H1 (cell line): ENCODE data around the gene PLS3. TPM values are rescaled to one million over a fixed set of nuclear protein-coding genes. Genes with fewer than 3 reads are reported as not detected.

Experiments
- CTCF ChIA-PET: fragments of 300-600 bp; sonication (Branson Sonifier 250); formaldehyde crosslinking; loops from one replicate; lab custom pipeline; 2021; ENCODE audit not compliant: partially characterized antibody; lab: Charles Lee
- POLR2A ChIA-PET: fragments of 300-600 bp; sonication (Branson Sonifier 250); formaldehyde crosslinking; loops from one replicate; lab custom pipeline; 2021; ENCODE audit warnings: inconsistent platforms; ENCODE audit not compliant: partially characterized antibody; lab: Charles Lee
- DNase-seq, 2 experiments: peaks; one replicate each; pipeline versions ENCODE4 v3.0.0 to v3.0.0-alpha.2; 2010 to 2022; ENCODE audit warnings: low spot score in 2 of 2, low read depth in 1 of 2, mixed read lengths in 1 of 2
- FAIRE-seq: peaks from 2 replicates; lab custom pipeline; 2011; peaks lifted over from hg19 to GRCh38; lab: Jason Lieb, UNC
- H2AFZ ChIP-seq: 2 replicates; pipeline ENCODE4 v1.8.1; 2012; ENCODE audit warnings: low read length, inconsistent platforms
- H2AK5ac ChIP-seq: 2 replicates; pipeline ENCODE4 v1.6.1; 2013; ENCODE audit warnings: low read depth, low read length
- H2BK120ac ChIP-seq: replicated peaks from 2 replicates; pipeline ENCODE3; 2013; ENCODE audit warnings: low read depth, low read length, inconsistent platforms
- H2BK12ac ChIP-seq: 2 replicates; pipeline ENCODE4 v1.6.1; 2013; ENCODE audit warnings: low read depth, low read length
- H2BK15ac ChIP-seq: 2 replicates; pipeline ENCODE4 v1.6.1; 2013; ENCODE audit warnings: low read length
- H2BK20ac ChIP-seq: 2 replicates; pipeline ENCODE4 v1.6.1; 2013; ENCODE audit warnings: low read length
- H2BK5ac ChIP-seq: 2 replicates; pipeline ENCODE4 v1.6.1; 2013; ENCODE audit warnings: low read depth, low read length
- H3K14ac ChIP-seq: 2 replicates; pipeline ENCODE4 v1.6.1; 2013; ENCODE audit warnings: inconsistent platforms; ENCODE audit not compliant: insufficient read length
- H3K18ac ChIP-seq: 2 replicates; pipeline ENCODE4 v1.6.1; 2013; ENCODE audit warnings: low read length; ENCODE audit errors: extremely low read depth
- H3K23ac ChIP-seq: 2 replicates; pipeline ENCODE4 v1.6.1; 2013; ENCODE audit warnings: inconsistent platforms; ENCODE audit not compliant: insufficient read length
- H3K23me2 ChIP-seq: 2 replicates; pipeline ENCODE4 v1.6.1; 2013; ENCODE audit warnings: low read depth, low read length
- H3K27ac ChIP-seq: 2 replicates; pipeline ENCODE4 v1.6.1; 2011; ENCODE audit warnings: low read depth, low read length, inconsistent platforms
- H3K27me3 ChIP-seq, 4 experiments: replicated peaks in 1 of 4; 1 replicate in 1 of 4; 2 replicates in 3 of 4; pipeline versions ENCODE4 v1.6.1 to v1.8.1; 2011 to 2013; ENCODE audit warnings: low read length in 3 of 4, mild to moderate bottlenecking in 3 of 4, inconsistent platforms in 2 of 4, mixed read lengths in 2 of 4, moderate library complexity in 1 of 4; ENCODE audit not compliant: control insufficient read depth in 3 of 4, insufficient read depth in 3 of 4; ENCODE audit errors: extremely low read depth in 1 of 4
- H3K36me3 ChIP-seq, 4 experiments: 2 replicates each; pipeline versions ENCODE4 v1.6.1 to v1.8.1; 2011 to 2013; ENCODE audit warnings: mild to moderate bottlenecking in 4 of 4, low read length in 3 of 4, moderate library complexity in 2 of 4, control low read depth in 1 of 4, inconsistent platforms in 1 of 4; ENCODE audit not compliant: insufficient read depth in 4 of 4, control insufficient read depth in 2 of 4
- H3K4ac ChIP-seq: replicated peaks from 2 replicates; pipeline ENCODE3; 2013; ENCODE audit warnings: low read length, low read depth, mixed read lengths, inconsistent platforms; ENCODE audit not compliant: insufficient read length
- H3K4me1 ChIP-seq, 4 experiments: replicated peaks in 1 of 4; 1 replicate in 1 of 4; 2 replicates in 3 of 4; pipeline versions ENCODE4 v1.6.1 to v1.8.1; 2011 to 2013; ENCODE audit warnings: low read length in 3 of 4, inconsistent platforms in 2 of 4, mixed read lengths in 1 of 4; ENCODE audit not compliant: insufficient read depth in 4 of 4, control insufficient read depth in 3 of 4
- H3K4me2 ChIP-seq, 2 experiments: 2 replicates each; pipeline versions ENCODE4 v1.6.1 to v1.8.1; 2011 to 2013; ENCODE audit warnings: low read depth in 2 of 2, low read length in 2 of 2, control low read depth in 1 of 2, inconsistent platforms in 1 of 2, mild to moderate bottlenecking in 1 of 2; ENCODE audit not compliant: insufficient read depth in 1 of 2
- H3K4me3 ChIP-seq, 4 experiments: fragments of 200-600, 300-600 bp in 1 of 4; sonication (generic), shearing (Covaris generic), sonication (Bioruptor Twin) in 1 of 4; 2 replicates each; pipeline versions ENCODE4 v1.5.1 to v1.8.1; 2011 to 2016; ENCODE audit warnings: low read length in 4 of 4, low read depth in 3 of 4, control low read depth in 2 of 4, inconsistent platforms in 2 of 4, mild to moderate bottlenecking in 2 of 4, mixed read lengths in 1 of 4, moderate library complexity in 1 of 4; ENCODE audit not compliant: insufficient read depth in 2 of 4; ENCODE audit errors: extremely low read depth in 1 of 4
- H3K56ac ChIP-seq: replicated peaks from 2 replicates; pipeline ENCODE3; 2013; ENCODE audit warnings: low read depth, mild to moderate bottlenecking, mixed read lengths, low read length, inconsistent platforms; ENCODE audit not compliant: insufficient read length
- H3K79me1 ChIP-seq: 2 replicates; pipeline ENCODE4 v1.6.1; 2013; ENCODE audit warnings: low read depth, low read length, control low read depth
- H3K79me2 ChIP-seq, 2 experiments: 2 replicates each; pipeline versions ENCODE4 v1.6.1 to v1.8.1; 2012 to 2013; ENCODE audit warnings: low read length in 2 of 2, mild to moderate bottlenecking in 2 of 2, inconsistent platforms in 1 of 2; ENCODE audit not compliant: insufficient read depth in 2 of 2, control insufficient read depth in 1 of 2
- H3K9ac ChIP-seq, 4 experiments: replicated peaks in 1 of 4; 1 replicate in 1 of 4; 2 replicates in 3 of 4; pipeline versions ENCODE4 v1.6.1 to v1.8.1; 2011 to 2013; ENCODE audit warnings: low read depth in 3 of 4, low read length in 3 of 4, control low read depth in 2 of 4, mild to moderate bottlenecking in 2 of 4, moderate library complexity in 2 of 4, inconsistent platforms in 1 of 4; ENCODE audit errors: extremely low read depth in 1 of 4
- H3K9me3 ChIP-seq, 2 experiments: 2 replicates each; pipeline versions ENCODE4 v1.6.1 to v1.8.1; 2012 to 2013; ENCODE audit warnings: mild to moderate bottlenecking in 2 of 2, moderate library complexity in 2 of 2, control low read depth in 1 of 2, inconsistent platforms in 1 of 2, low read depth in 1 of 2, low read length in 1 of 2, mixed read lengths in 1 of 2; ENCODE audit not compliant: insufficient read depth in 2 of 2
- H4K20me1 ChIP-seq, 2 experiments: replicated peaks in 1 of 2; 2 replicates each; pipeline versions ENCODE3 to v1.8.1; 2011 to 2013; ENCODE audit warnings: inconsistent platforms in 2 of 2, low read length in 2 of 2, mild to moderate bottlenecking in 1 of 2; ENCODE audit not compliant: insufficient read depth in 2 of 2, control insufficient read depth in 1 of 2
- H4K5ac ChIP-seq: 2 replicates; pipeline ENCODE4 v1.6.1; 2013; ENCODE audit warnings: low read length, low read depth, mixed read lengths, inconsistent platforms; ENCODE audit not compliant: insufficient read length
- H4K8ac ChIP-seq: 2 replicates; pipeline ENCODE4 v1.8.0; 2013; ENCODE audit warnings: mild to moderate bottlenecking, moderate library complexity, low read length, inconsistent platforms; ENCODE audit not compliant: insufficient read depth; ENCODE audit errors: extremely low read depth
- H4K91ac ChIP-seq: replicated peaks from 2 replicates; pipeline ENCODE3; 2013; ENCODE audit warnings: low read length, mixed read lengths, inconsistent platforms; ENCODE audit not compliant: insufficient read length
- ASH2L ChIP-seq: fragments of 200-600, 300-600 bp; sonication (generic); IDR thresholded peaks from one replicate; pipeline ENCODE4 v1.7.1; 2017; ENCODE audit warnings: low read length
- CHD1 ChIP-seq: IDR thresholded peaks from 2 replicates; pipeline ENCODE4 v1.6.1; 2012; ENCODE audit warnings: low read depth, low read length, improper control_type of control experiment
- CHD2 ChIP-seq: IDR thresholded peaks from 2 replicates; pipeline ENCODE4 v1.6.1; 2012; ENCODE audit warnings: low read length, improper control_type of control experiment
- KDM4A ChIP-seq: IDR thresholded peaks from one replicate; pipeline ENCODE4 v1.7.1; 2012; ENCODE audit warnings: low read depth, mild to moderate bottlenecking, moderate library complexity, low read length, inconsistent platforms; ENCODE audit not compliant: severe bottlenecking
- RNF2 ChIP-seq: fragments of 200-900, 300-1000 bp; sonication (generic); IDR thresholded peaks from 2 replicates; pipeline ENCODE4 v1.7.1; 2016; ENCODE audit warnings: borderline replicate concordance, low read depth, mild to moderate bottlenecking, antibody characterized with exemption, low read length; ENCODE audit not compliant: poor library complexity, severe bottlenecking; ENCODE audit errors: missing control alignments
- SIN3A ChIP-seq, 2 experiments: IDR thresholded peaks in 1 of 2; conservative IDR thresholded peaks in 1 of 2; 2 replicates each; pipeline ENCODE4 v1.6.1; 2011 to 2012; ENCODE audit warnings: low read length in 2 of 2, improper control_type of control experiment in 1 of 2, low read depth in 1 of 2, mild to moderate bottlenecking in 1 of 2
- TAF1 ChIP-seq: IDR thresholded peaks from 2 replicates; pipeline ENCODE4 v1.6.1; 2011; ENCODE audit warnings: mild to moderate bottlenecking, low read depth, low read length
- TAF7 ChIP-seq: optimal IDR thresholded peaks from 2 replicates; pipeline ENCODE3; 2011; ENCODE audit warnings: low read depth, mild to moderate bottlenecking, inconsistent platforms, low read length, moderate library complexity, borderline replicate concordance
- WGBS, 2 experiments: shearing (Covaris generic) in 1 of 2; methylation state at CpG; one replicate each; pipeline versions ENCODE4 v1.1.6 to v1.1.7; 2013 to 2015; ENCODE audit warnings: low lambda C conversion rate in 2 of 2, mixed read lengths in 2 of 2, inconsistent platforms in 1 of 2, low coverage in 1 of 2, missing lambda C conversion rate in 1 of 2; ENCODE audit not compliant: insufficient replicate concordance in 2 of 2, insufficient coverage in 1 of 2, insufficient read length in 1 of 2; ENCODE audit errors: extremely low coverage in 1 of 2, missing lambda C conversion rate in 1 of 2; 5-methylcytosine and 5-hydroxymethylcytosine counted together
- long read RNA-seq, 2 experiments: library from RNA in 1 of 2; library from capped mRNA in 1 of 2; stranded (forward); transcript quantifications; one replicate each; pipeline ENCODE4 v2.0.0, GENCODE V29; 2021; ENCODE audit warnings: inconsistent platforms in 1 of 2
- polyA minus RNA-seq, 3 experiments: library from RNA; depleted of rRNA, polyadenylated mRNA; stranded (reverse); fragments of >200 nt; gene quantifications; 1 replicate in 2 of 3; 2 replicates in 1 of 3; pipeline ENCODE4 v1.2.3, GENCODE V29; 2011
- polyA plus RNA-seq, 7 experiments: library from polyadenylated mRNA; depleted of rRNA in 3 of 7; stranded (reverse) in 5 of 7; unstranded in 2 of 7; fragments of >200 nt in 5 of 7; fragments of 200-250 nt in 2 of 7; gene quantifications; 1 replicate in 5 of 7; 2 replicates in 1 of 7; 4 replicates in 1 of 7; pipeline versions ENCODE4 v1.2.1 to v1.2.3, GENCODE V29; 2011 to 2013; ENCODE audit warnings: missing spikeins in 2 of 7, mixed read lengths in 2 of 7
- total RNA-seq: library from RNA; stranded (reverse); fragmentation: NEBNext Ultra II Directional; extraction: Animal tissue kit (Norgen Biotek cat#: 25700); gene quantifications from 2 replicates; pipeline ENCODE4 v1.2.1, GENCODE V29; 2021

Gene PLS3
- total RNA-seq (185 and 188 TPM in 2 replicates), polyA plus RNA-seq (2011; rRNA removed) (55.2 and 107 TPM in 2 replicates), polyA minus RNA-seq (2011; rRNA and poly(A)+ RNA removed) (153 and 370 TPM in 2 replicates)
- polyA plus RNA-seq (2011; cell fraction: cytosol; rRNA removed): 143 TPM
- 69.2 TPM for polyA plus RNA-seq (2011; cell fraction: nucleus; rRNA removed)
- polyA plus RNA-seq (2012, experiment 1 of 2): 152 to 225 TPM (median 173 TPM) in 4 replicates
- 14.6 TPM for polyA plus RNA-seq (2012, experiment 2 of 2)
- 90.2 TPM for polyA plus RNA-seq (2013, experiment 1 of 2)
- 91.0 TPM for polyA plus RNA-seq (2013, experiment 2 of 2)
- polyA minus RNA-seq (2011; cell fraction: cytosol; rRNA and poly(A)+ RNA removed): 150 TPM
- 97.3 TPM for polyA minus RNA-seq (2011; cell fraction: nucleus; rRNA and poly(A)+ RNA removed)
- long read RNA-seq, experiment 1, transcript PLS3-202 (16 exons, 3,280 nt): major isoform, 38 of 257 reads
- long read RNA-seq, experiment 1, partial matches to known transcripts: 203 of 257 reads
- long read RNA-seq, experiment 1, other reads (novel, unspliced or antisense): 16 of 257 reads
- long read RNA-seq, experiment 2, transcript PLS3-202 (16 exons, 3,280 nt): major isoform, 98 of 118 reads
- long read RNA-seq, experiment 2, partial matches to known transcripts: 13 of 118 reads
- long read RNA-seq, experiment 2, other reads (novel, unspliced or antisense): 7 of 118 reads

DNA sequence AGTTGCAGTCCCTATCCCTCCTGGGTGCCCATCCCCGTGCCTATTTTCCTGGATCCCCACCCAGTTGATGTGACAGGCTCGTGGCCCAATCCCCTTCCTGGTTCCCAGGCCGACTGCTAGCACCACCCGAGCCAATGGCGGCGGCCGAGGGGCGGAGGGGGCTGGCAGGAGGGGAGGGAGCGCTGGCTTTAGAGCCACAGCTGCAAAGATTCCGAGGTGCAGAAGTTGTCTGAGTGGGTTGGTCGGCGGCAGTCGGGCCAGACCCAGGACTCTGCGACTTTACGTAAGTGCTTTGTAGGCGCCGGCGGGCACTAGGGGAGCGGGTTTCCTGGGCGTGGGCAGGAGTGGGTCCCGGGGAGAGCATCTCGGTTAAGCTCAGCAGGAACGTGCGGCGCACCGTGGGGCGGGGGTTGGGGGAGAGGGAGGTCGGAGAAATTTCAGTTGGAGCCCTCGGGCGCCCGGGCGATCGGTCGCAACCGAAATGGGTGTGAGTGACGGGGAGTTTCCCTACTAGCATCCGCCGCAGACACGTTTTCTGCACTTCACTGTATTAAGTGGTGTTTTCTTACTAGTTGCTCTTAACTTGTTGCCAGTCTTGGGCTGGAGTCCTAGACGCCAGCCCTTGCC, at the start of gene PLS3:
PLS3 (plus strand) TSS at position 197 of the 627 bp plus-strand sequence. CDS start 49,077 bp downstream, outside the sequence.
- H4K91ac ChIP-seq: no peak within 1 kb of the TSS
- no peak for FAIRE-seq
- H2AK5ac ChIP-seq: no peak within 1 kb of the TSS
- no peak within 1 kb of the TSS for H2BK120ac ChIP-seq
- H3K9me3 ChIP-seq: no peaks in the 10 kb centered on the region
- CTCF ChIA-PET: interaction anchor here (0.9 kb wide), 1 partner anchor 88 kb away, joined by 3 read pairs; no protein-coding TSS in a partner anchor
- H3K4me1 ChIP-seq: peaks cover 0 to 7% (median 2%) of the 10 kb centered on the region in 4 experiments; a peak in 4 of 7 replicates
- H2AFZ ChIP-seq: no peak within 1 kb of the TSS
- peaks cover 3% of the 10 kb centered on the region; the same call in 1 of the 2 replicates for H3K23me2 ChIP-seq
- no peaks in the 10 kb centered on the region for H3K27me3 ChIP-seq
- no peak within 1 kb of the TSS for H3K23ac ChIP-seq
- H3K4me2 ChIP-seq: peak within 1 kb of the TSS; percentile 84 to 88
- WGBS, 2 experiments: 3% methylated on average over 5 of the region's 40 CpGs; no CpG with 5 or more reads in 1 of the 2 experiments
- DNase-seq: peak; percentile 46 to 81
- H3K9ac ChIP-seq: peak within 1 kb of the TSS; percentile 63 to 82 (median 80); a peak in 6 of 7 replicates
- peak within 1 kb of the TSS; percentile 35; the same call in 1 of the 2 replicates for H2BK5ac ChIP-seq
- no peak within 1 kb of the TSS; the same call in 1 of the 2 replicates for H4K8ac ChIP-seq
- H3K27ac ChIP-seq: peak within 1 kb of the TSS; percentile 73; the same call in 1 of the 2 replicates
- H3K18ac ChIP-seq: peak within 1 kb of the TSS; percentile 71
- H2BK15ac ChIP-seq: no peak within 1 kb of the TSS
- H3K4ac ChIP-seq: no peak within 1 kb of the TSS
- no peak within 1 kb of the TSS for H3K14ac ChIP-seq
- no peaks in the 10 kb centered on the region for H4K20me1 ChIP-seq
- no peaks in the 10 kb centered on the region for H3K79me1 ChIP-seq
- H3K56ac ChIP-seq: peak within 1 kb of the TSS; percentile 39
- POLR2A ChIA-PET: interaction anchor here (1.5 to 1.7 kb wide), 5 partner anchors 8 to 78 kb away, joined by 3 to 6 read pairs (median 4); no protein-coding TSS in a partner anchor
- no peak within 1 kb of the TSS for H2BK12ac ChIP-seq
- H4K5ac ChIP-seq: peak within 1 kb of the TSS; percentile 44
- peaks cover 8 to 55% of the 10 kb centered on the region in 2 experiments; a peak in 3 of 4 replicates for H3K79me2 ChIP-seq
- H3K4me3 ChIP-seq: peak within 1 kb of the TSS; percentile 77 to 93 (median 84)
- H3K36me3 ChIP-seq: peaks cover 0 to 9% (median 0%) of the 10 kb centered on the region in 4 experiments; a peak in 2 of 8 replicates
- H2BK20ac ChIP-seq: no peak within 1 kb of the TSS; the same call in 1 of the 2 replicates
- TF ChIP-seq RNF2 (no peak), CHD1 (no peak), TAF1 (peak; percentile 80), SIN3A (conservative IDR thresholded peaks at IDR 0.05 in 1 of 2, IDR thresholded peaks at IDR 0.05 in 1 of 2; ENCODE audit: low read depth in 1 of 2, low read length in 2 of 2) (0 out of 4 replicates have a peak, but pooled peaks of 1 of the 2 experiments have one; percentile 30), CHD2 (peak; percentile 56; the same call in 1 of the 2 replicates), KDM4A (peak; percentile 52), ASH2L (peak; percentile 81), TAF7 (peak; percentile 65)
